Upper lobe of left lung (tissue), 6 donors: ENCODE results near the gene CRYGB. TPM values are rescaled to one million over a fixed set of nuclear protein-coding genes. Genes with fewer than 3 reads are reported as not detected.
A peak's percentile ranks its signal among the peaks of the same experiment; 100 is the strongest.

Experiments
- ATAC-seq, 2 donors: fragments of 200-7000 bp; cut with Tn5 transposase; one replicate each; pipeline ENCODE4 v1.9.1; 2022; ENCODE audit warnings: mild to moderate bottlenecking in 2 of 2, moderate library complexity in 2 of 2; ENCODE audit not compliant: low FRiP score in 2 of 2
- DNase-seq, 2 donors: peaks; one replicate each; pipeline ENCODE4 v3.0.0-alpha.2; 2019 to 2020
- H3K27ac ChIP-seq, 4 donors: fragments of 200-600 bp; sonication (generic); one replicate each; pipeline ENCODE4 v1.5.1; 2016 to 2019
- H3K27me3 ChIP-seq, 4 donors: fragments of 200-600 bp; sonication (generic); one replicate each; pipeline ENCODE4 v1.5.1; 2017 to 2019
- H3K36me3 ChIP-seq, 4 donors: fragments of 200-600 bp; sonication (generic); one replicate each; pipeline ENCODE4 v1.5.1; 2016 to 2019
- H3K4me1 ChIP-seq, 4 donors: fragments of 200-600 bp; sonication (generic); one replicate each; pipeline ENCODE4 v1.5.1; 2018 to 2019
- H3K4me3 ChIP-seq, 4 donors: fragments of 200-600 bp; sonication (generic); one replicate each; pipeline ENCODE4 v1.5.1; 2017 to 2019; ENCODE audit warnings: mild to moderate bottlenecking in 2 of 4, moderate library complexity in 1 of 4
- H3K9me3 ChIP-seq, 4 donors: fragments of 200-600 bp; sonication (generic); one replicate each; pipeline ENCODE4 v1.5.1; 2018 to 2019
- CTCF ChIP-seq, 6 experiments: fragments of 450-650 bp in 4 of 6; fragments of 200-600 bp in 2 of 6; sonication (generic) in 2 of 6; IDR thresholded peaks; one replicate each; pipeline ENCODE4 v1.5.1; 2016 to 2019; ENCODE audit warnings: antibody characterized with exemption in 6 of 6
- EP300 ChIP-seq, 4 donors: sonication (generic); formaldehyde crosslinking; IDR thresholded peaks; one replicate each; pipeline ENCODE4 v1.5.1; 2017; ENCODE audit warnings: antibody characterized with exemption in 4 of 4, control low read depth in 2 of 4
- POLR2A ChIP-seq, 4 donors: fragments of 450-650 bp; IDR thresholded peaks; one replicate each; pipeline ENCODE4 v1.5.1; 2016 to 2017; ENCODE audit warnings: antibody characterized with exemption in 4 of 4, mild to moderate bottlenecking in 2 of 4
- POLR2AphosphoS5 ChIP-seq, 2 donors: sonication (generic); formaldehyde crosslinking; IDR thresholded peaks; one replicate each; pipeline ENCODE4 v1.5.1; 2017; ENCODE audit warnings: antibody characterized with exemption in 2 of 2
- WGBS, 2 donors: methylation state at CpG; one replicate each; pipeline ENCODE4 v1.1.5; 2017 to 2018; 5-methylcytosine and 5-hydroxymethylcytosine counted together
- total RNA-seq, 6 donors: library from RNA; depleted of rRNA in 4 of 6; stranded (reverse); fragments of >200 nt in 4 of 6; gene quantifications; one replicate each; pipeline versions ENCODE4 v1.1.0 to v1.2.1, GENCODE V29; 2016 to 2021
- donor health status: DM: no; HTN: no; CAD: no; lungs with moderate emphysema.
- donor health status: DM: no; HTN: yes; CAD: no; lungs with severe emphysema.

CRYGB gene
- total RNA-seq, 6 donors from 2014 or later: not detected

GRCh38 chr2:208174144-208174543, 28.2 kb upstream of the CRYGB start:
- 87 to 88% methylated on average over 9 of the region's 9 CpGs for WGBS, 2 donors
- ATAC-seq (no peak), DNase-seq (no peak)
- no peaks in the 10 kb centered on the region for H3K27me3 ChIP-seq
- TF ChIP-seq EP300 (IDR thresholded peaks at IDR 0.05) (no peak), CTCF (IDR thresholded peaks at IDR 0.05) (no peak), POLR2AphosphoS5 (IDR thresholded peaks at IDR 0.05) (no peak), POLR2A (IDR thresholded peaks at IDR 0.05) (no peak)
- no peaks in the 10 kb centered on the region for H3K9me3 ChIP-seq
- H3K27ac ChIP-seq: peak overlapping the region in 1 of 4 donors; percentile 4
- H3K4me1 ChIP-seq: peaks cover 0 to 7% (median 3%) of the 10 kb centered on the region in 4 donors
- no peak overlapping the region for H3K4me3 ChIP-seq
- H3K36me3 ChIP-seq: no peaks in the 10 kb centered on the region

- peak overlapping the region in 1 of 4 donors; percentile 34 for H3K27ac ChIP-seq
- peaks cover 0 to 7% (median 2%) of the 10 kb centered on the region in 4 donors for H3K4me1 ChIP-seq
- DNase-seq: peak in 1 of 2 donors; percentile 45
- no peaks in the 10 kb centered on the region for H3K36me3 ChIP-seq
- 41 to 42% methylated on average over 4 of the region's 4 CpGs for WGBS, 2 donors
- peak; percentile 77 to 81 for ATAC-seq
- no peak overlapping the region for H3K4me3 ChIP-seq
- H3K9me3 ChIP-seq: no peaks in the 10 kb centered on the region
- H3K27me3 ChIP-seq: no peaks in the 10 kb centered on the region
- TF ChIP-seq EP300 (IDR thresholded peaks at IDR 0.05) (no peak), POLR2AphosphoS5 (IDR thresholded peaks at IDR 0.05) (no peak), POLR2A (IDR thresholded peaks at IDR 0.05) (no peak), CTCF (IDR thresholded peaks at IDR 0.05) (no peak)
Observed at GRCh38 chr2:208172125-208172524, 26.2 kb upstream of the CRYGB start.

GRCh38 chr2:208164951-208165755, 19.2 kb upstream of the CRYGB start:
- DNase-seq: no peak
- Histone ChIP-seq H3K36me3 (no peaks in the 10 kb centered on the region), H3K9me3 (no peaks in the 10 kb centered on the region), H3K27me3 (no peaks in the 10 kb centered on the region), H3K27ac (no peak overlapping the region), H3K4me1 (no peaks in the 10 kb centered on the region), H3K4me3 (no peak overlapping the region)
- 81 to 84% methylated on average over 2 of the region's 2 CpGs for WGBS, 2 donors
- TF ChIP-seq POLR2A (IDR thresholded peaks at IDR 0.05): no peak
- no peak for TF ChIP-seq EP300 (IDR thresholded peaks at IDR 0.05)
- no peak for TF ChIP-seq POLR2AphosphoS5 (IDR thresholded peaks at IDR 0.05)
- no peak for TF ChIP-seq CTCF (IDR thresholded peaks at IDR 0.05)
- no peak for ATAC-seq

- TF ChIP-seq POLR2AphosphoS5 (IDR thresholded peaks at IDR 0.05) (no peak), CTCF (IDR thresholded peaks at IDR 0.05) (no peak), EP300 (IDR thresholded peaks at IDR 0.05) (no peak), POLR2A (IDR thresholded peaks at IDR 0.05) (no peak)
- no peaks in the 10 kb centered on the region for H3K36me3 ChIP-seq
- WGBS, 2 donors: 63 to 68% methylated on average over 2 of the region's 2 CpGs
- H3K27ac ChIP-seq: no peak within 1 kb of the TSS
- H3K27me3 ChIP-seq: no peaks in the 10 kb centered on the region
- DNase-seq: no peak
- no peaks in the 10 kb centered on the region for H3K9me3 ChIP-seq
- no peak within 1 kb of the TSS for H3K4me3 ChIP-seq
- no peaks in the 10 kb centered on the region for H3K4me1 ChIP-seq
- ATAC-seq: no peak
Observed at GRCh38 chr2:208163489-208163888, 17.5 kb upstream of the CRYGB start, which contains the start of gene CRYGA. Gene CRYGA, minus strand, starts transcription at chr2:208163589. Its CDS starts 33 bp downstream, at chr2:208163556.
